MCF 10A (cell line): ENCODE results near the gene GAB3. TPM values are rescaled to one million over a fixed set of nuclear protein-coding genes. Genes with fewer than 3 reads are reported as not detected.

Source experiments
- BruUV-seq: library from RNA; stranded (reverse); fragments of 400-500 nt; replicated peaks from 2 replicates; lab custom pipeline; 2021; lab: Mats Ljungman, UMichigan
- CTCF ChIA-PET: fragments of 300-600 bp; sonication (Branson Sonifier 250); formaldehyde crosslinking; extraction: SDS; loops from one replicate; lab custom pipeline; 2021; ENCODE audit warnings: antibody characterized with exemption, inconsistent platforms; lab: Yijun Ruan, JAX
- POLR2A ChIA-PET: fragments of 300-600, 350-650 bp; sonication (Branson Sonifier 250); formaldehyde crosslinking; extraction: SDS; loops from one replicate; lab custom pipeline; 2020; ENCODE audit warnings: antibody characterized with exemption, inconsistent platforms; lab: Yijun Ruan, JAX
- DNase-seq: peaks from one replicate; pipeline ENCODE4 v3.0.0-alpha.2; 2018; ENCODE audit not compliant: unreplicated experiment
- H3K27ac Mint-ChIP-seq: one replicate; pipeline ENCODE4 v1.8.0; 2022; ENCODE audit warnings: mild to moderate bottlenecking, low read depth, mixed read lengths; ENCODE audit not compliant: unreplicated experiment
- H3K27me3 Mint-ChIP-seq: one replicate; pipeline ENCODE4 v1.8.0; 2022; ENCODE audit warnings: mixed read lengths; ENCODE audit not compliant: insufficient read depth, unreplicated experiment
- H3K36me3 Mint-ChIP-seq: one replicate; pipeline ENCODE4 v1.8.0; 2022; ENCODE audit warnings: mild to moderate bottlenecking, moderate library complexity, mixed read lengths; ENCODE audit not compliant: insufficient read depth, unreplicated experiment
- H3K4me1 Mint-ChIP-seq: one replicate; pipeline ENCODE4 v1.8.0; 2022; ENCODE audit warnings: mixed read lengths; ENCODE audit not compliant: insufficient read depth, unreplicated experiment
- H3K4me3 Mint-ChIP-seq: one replicate; pipeline ENCODE4 v1.8.0; 2022; ENCODE audit warnings: mild to moderate bottlenecking, moderate library complexity, mixed read lengths; ENCODE audit not compliant: unreplicated experiment
- H3K9me3 Mint-ChIP-seq: one replicate; pipeline ENCODE4 v1.8.0; 2022; ENCODE audit warnings: mixed read lengths; ENCODE audit not compliant: unreplicated experiment
- CTCF ChIP-seq: fragments of 200-600 bp; IDR thresholded peaks from one replicate; pipeline ENCODE4 v1.8.0; 2022; ENCODE audit warnings: antibody characterized with exemption, mild to moderate bottlenecking; ENCODE audit not compliant: unreplicated experiment
- intact Hi-C: fragments of 100-400 bp; cut with micrococcal nuclease; formaldehyde crosslinking; loops from 2 replicates; pipeline ENCODE4 v1.14.1; 2022
- total RNA-seq: library from RNA; stranded (reverse); gene quantifications from 2 replicates; pipeline ENCODE4 v1.2.3, GENCODE V29; 2022

The GAB3 gene
- total RNA-seq, 1 experiment from 2014 or later, result 2.1 TPM

DNA sequence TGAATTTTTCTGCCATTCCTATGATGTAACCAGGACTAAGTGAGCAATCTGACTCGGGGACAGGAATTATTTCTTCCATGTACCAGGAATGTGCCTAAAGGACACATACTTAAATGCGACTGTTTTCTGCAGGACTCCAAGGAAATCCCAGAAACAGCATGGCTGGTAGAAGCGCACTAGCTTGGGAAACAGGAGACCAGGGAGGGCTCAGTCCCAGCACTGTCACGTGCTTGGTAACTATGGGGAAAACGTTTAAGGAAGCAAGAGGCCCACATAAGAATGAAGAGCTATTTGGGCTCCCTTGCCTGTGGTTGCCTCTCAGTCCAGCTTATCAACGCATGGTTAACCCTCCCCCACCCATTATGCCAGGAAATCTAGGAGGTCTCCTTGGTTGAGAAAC lies 34.8 kb upstream of the GAB3 start:
- intact Hi-C loops, result no loop called here
- no peaks in the 10 kb centered on the region for H3K9me3 Mint-ChIP-seq
- no peak overlapping the region for H3K4me3 Mint-ChIP-seq
- CTCF ChIA-PET, result no interaction called here
- no TSS peak for BruUV-seq
- POLR2A ChIA-PET, result no interaction called here
- H3K27ac Mint-ChIP-seq, result no peak overlapping the region
- no peak for DNase-seq
- no peaks in the 10 kb centered on the region for H3K4me1 Mint-ChIP-seq
- no peak for TF ChIP-seq CTCF
- H3K36me3 Mint-ChIP-seq, result peaks cover 4% of the 10 kb centered on the region
- peaks cover 84% of the 10 kb centered on the region for H3K27me3 Mint-ChIP-seq

- H3K4me1 Mint-ChIP-seq, result no peaks in the 10 kb centered on the region
- intact Hi-C loops, result no loop called here
- H3K9me3 Mint-ChIP-seq, result no peaks in the 10 kb centered on the region
- DNase-seq, result no peak
- no TSS peak for BruUV-seq
- TF ChIP-seq CTCF, result no peak
- H3K4me3 Mint-ChIP-seq, result no peak overlapping the region
- H3K27me3 Mint-ChIP-seq, result peaks cover 78% of the 10 kb centered on the region
- peaks cover 7% of the 10 kb centered on the region for H3K36me3 Mint-ChIP-seq
- H3K27ac Mint-ChIP-seq, result no peak overlapping the region
- CTCF ChIA-PET, result no interaction called here
- POLR2A ChIA-PET, result interaction anchor here (0.7 kb wide), 1 partner anchor 23 kb away, joined by 6 read pairs; no protein-coding TSS in a partner anchor
These were observed 33.5 kb upstream of the GAB3 start for GRCh38 chrX:154784149-154784995.

GRCh38 chrX:154780968-154781367 lies 30.1 kb upstream of the GAB3 start:
- no TSS peak for BruUV-seq
- H3K36me3 Mint-ChIP-seq, result peaks cover 34% of the 10 kb centered on the region
- POLR2A ChIA-PET, result interaction anchor here (1.5 kb wide), 1 partner anchor 18 kb away, joined by 6 read pairs; no protein-coding TSS in a partner anchor

More at GRCh38 chrX:154780968-154781367, 30.1 kb upstream of the GAB3 start:
- Mint-ChIP-seq H3K27ac (no peak overlapping the region), H3K4me3 (no peak overlapping the region), H3K27me3 (peaks cover 50% of the 10 kb centered on the region), H3K4me1 (no peaks in the 10 kb centered on the region), H3K9me3 (no peaks in the 10 kb centered on the region)
- TF ChIP-seq CTCF, result no peak
- no peak for DNase-seq
- intact Hi-C loops, result no loop called here
- CTCF ChIA-PET, result interaction anchor here (1.6 kb wide), 1 partner anchor 17 kb away, joined by 5 read pairs; the partner anchor contains the start of gene DKC1
